Uterus (tissue), 2 donors: ENCODE data around the gene MYO1G.

Experiments used
- CTCF ChIP-seq, 4 experiments: fragments of 200-600 bp in 2 of 4; fragments of 450-650 bp in 2 of 4; sonication (generic) in 2 of 4; IDR thresholded peaks; one replicate each; pipeline ENCODE4 v1.5.1; 2016 to 2019; ENCODE audit warnings: antibody characterized with exemption in 4 of 4, mild to moderate bottlenecking in 2 of 4, moderate library complexity in 1 of 4
- POLR2A ChIP-seq, 2 donors: fragments of 450-650 bp; IDR thresholded peaks; one replicate each; pipeline ENCODE4 v1.6.1; 2016; ENCODE audit warnings: antibody characterized with exemption in 2 of 2, mild to moderate bottlenecking in 1 of 2, moderate library complexity in 1 of 2

GRCh38 chr7:44988701-44989100 is 9.9 kb upstream of the MYO1G start:
- TF ChIP-seq CTCF (IDR thresholded peaks at IDR 0.05) (no peak), POLR2A (IDR thresholded peaks at IDR 0.05) (no peak)
